GM19372 (cell line): ENCODE results near the gene TNFRSF9.

Source experiments
- ATAC-seq: cut with Tn5 transposase; IDR thresholded peaks from one replicate; pipeline ENCODE4 v1.9.1; 2021; ENCODE audit warnings: mild to moderate bottlenecking, low read depth, moderate library complexity; ENCODE audit not compliant: unreplicated experiment

TNFRSF9 gene

GRCh38 chr1:7884757-7885156 is 55.9 kb downstream of the TNFRSF9 start:
- ATAC-seq, result no peak

- no peak for ATAC-seq
Observed at GRCh38 chr1:7879228-7879627, 61.4 kb downstream of the TNFRSF9 start.

GRCh38 chr1:7878027-7878426 is 62.6 kb downstream of the TNFRSF9 start:
- ATAC-seq, result no peak

GRCh38 chr1:7873801-7874795 is 66.5 kb downstream of the TNFRSF9 start:
- ATAC-seq, result no peak

- ATAC-seq, result no peak
Observed at GRCh38 chr1:7871136-7871535, 69.5 kb downstream of the TNFRSF9 start.

- ATAC-seq, result no peak
Observed at GRCh38 chr1:7869136-7869920, 71.3 kb downstream of the TNFRSF9 start.

- no peak for ATAC-seq
Observed at GRCh38 chr1:7868070-7868780, 72.4 kb downstream of the TNFRSF9 start.

GRCh38 chr1:7865978-7866377 is 74.7 kb downstream of the TNFRSF9 start:
- ATAC-seq, result no peak
